ENCODE data around the gene WWOX. TPM values are rescaled to one million over a fixed set of nuclear protein-coding genes. Genes with fewer than 3 reads are reported as not detected.

WWOX gene
- total and polyA plus RNA-seq, 2 of the 13 experiments (the other 11 are each of a cell fraction or from before 2014, with no cell fraction given): 9.1 to 37.4 TPM

GRCh38 chr16:78485188-78485916 lies 385.9 kb downstream of the WWOX start (continued):
- peak; percentile 76 for TF ChIP-seq POLR2G (IDR thresholded peaks at IDR 0.05; ENCODE audit: low read depth, low read length)
- 0 out of 2 replicates have a peak, but pooled peaks have one; percentile 5 for TF ChIP-seq NAIF1 (CRISPR knock-in tag; IDR thresholded peaks at IDR 0.05; ENCODE audit: borderline replicate concordance)
- TF ChIP-seq GABPB1 (CRISPR knock-in tag; IDR thresholded peaks at IDR 0.05): peak; percentile 42; the same call in 1 of the 2 replicates
- 0 out of 2 replicates have a peak, but pooled peaks have one; percentile 31 for TF ChIP-seq ZSCAN22 (CRISPR knock-in tag; IDR thresholded peaks at IDR 0.05)
- peak; percentile 29; the same call in 1 of the 2 replicates for TF ChIP-seq FOXK1 (CRISPR knock-in tag; IDR thresholded peaks at IDR 0.05; ENCODE audit: borderline replicate concordance, low read depth)
- TF ChIP-seq PLRG1 (conservative IDR thresholded peaks at IDR 0.05): no peak
- peak; percentile 95 for TF ChIP-seq HDAC2 (CRISPR knock-in tag; IDR thresholded peaks at IDR 0.05)
- no peak for TF ChIP-seq ZNF660 (CRISPR knock-in tag; IDR thresholded peaks at IDR 0.05; ENCODE audit: borderline replicate concordance, low read depth)
- TF ChIP-seq SP5 (CRISPR knock-in tag; IDR thresholded peaks at IDR 0.05; ENCODE audit: borderline replicate concordance, low read depth): peak; percentile 80
- no peak for TF ChIP-seq ATF5 (CRISPR knock-in tag; IDR thresholded peaks at IDR 0.05; ENCODE audit: low read depth)
- TF ChIP-seq HNRNPK (IDR thresholded peaks at IDR 0.05; ENCODE audit: low read depth, low read length, poor library complexity, severe bottlenecking): no peak
- TF ChIP-seq MYNN (CRISPR knock-in tag; IDR thresholded peaks at IDR 0.05; ENCODE audit: low read depth): no peak
- TF ChIP-seq ARID5B (CRISPR knock-in tag; IDR thresholded peaks at IDR 0.05): peak; percentile 98
- TF ChIP-seq STAT6 (CRISPR knock-in tag; IDR thresholded peaks at IDR 0.05; ENCODE audit: borderline replicate concordance): peak; percentile 72; the same call in 1 of the 2 replicates
- no peak for TF ChIP-seq HIC2 (CRISPR knock-in tag; IDR thresholded peaks at IDR 0.05; ENCODE audit: low read depth)
- TF ChIP-seq ARNT (IDR thresholded peaks at IDR 0.05): no peak
- TF ChIP-seq PHF21A (CRISPR knock-in tag; IDR thresholded peaks at IDR 0.05): peak; percentile 93
- no peak for TF ChIP-seq TRAFD1 (CRISPR knock-in tag; IDR thresholded peaks at IDR 0.05; ENCODE audit: borderline replicate concordance)
